ENCODE data around the gene CARD6. TPM values are rescaled to one million over a fixed set of nuclear protein-coding genes. Genes with fewer than 3 reads are reported as not detected.
"Not testable (repeated sequence)": the region's sequence is repeated elsewhere in the genome, so short reads cannot be mapped to it uniquely, and the experiment has no call there.

Gene CARD6
- total and polyA plus RNA-seq, 4 donors = 1.6 to 3.2 (median 2.1) TPM

- DNase-seq (ENCODE audit: low spot score) = no peak
- Histone ChIP-seq H3K27ac (ENCODE audit: low read depth in 1 of 2, low read length in 2 of 2) (no peak overlapping the region), H3K4me3 (ENCODE audit: low read depth in 1 of 3, low read length in 3 of 3) (no peak overlapping the region), H3K4me1 (ENCODE audit: control insufficient read depth in 4 of 4, insufficient read depth in 4 of 4, low read length in 3 of 4) (peaks cover 0 to 2% (median 0%) of the 10 kb centered on the region in 4 donors), H3K9me3 (ENCODE audit: control insufficient read depth in 4 of 4, low read length in 3 of 4) (no peaks in the 10 kb centered on the region), H3K36me3 (ENCODE audit: control insufficient read depth in 4 of 4, insufficient read depth in 3 of 4, low read depth in 1 of 4, low read length in 3 of 4) (no peaks in the 10 kb centered on the region), H3K9ac (ENCODE audit: low read depth in 1 of 2, low read length in 2 of 2) (no peak overlapping the region), H3K27me3 (ENCODE audit: control insufficient read depth in 4 of 4, insufficient read depth in 4 of 4, low read length in 3 of 4) (no peaks in the 10 kb centered on the region)
- 31% methylated on average over 10 of the region's 10 CpGs for WGBS
- TF ChIP-seq RAD21 (IDR thresholded peaks at IDR 0.05) (peak; percentile 79 to 81), JUND (IDR thresholded peaks at IDR 0.05) (no peak), CTCF (IDR thresholded peaks at IDR 0.05; ENCODE audit: low read depth, low read length, missing input control) (peak; percentile 48)
These were observed 38.2 kb downstream of the CARD6 start for GRCh38 chr5:40879163-40879942.

GRCh38 chr5:40882291-40882690 lies 41.1 kb downstream of the CARD6 start:
- Histone ChIP-seq H3K27me3 (ENCODE audit: control insufficient read depth in 4 of 4, insufficient read depth in 4 of 4, low read length in 3 of 4) (no peaks in the 10 kb centered on the region), H3K9ac (ENCODE audit: low read depth in 1 of 2, low read length in 2 of 2) (no peak overlapping the region), H3K9me3 (ENCODE audit: control insufficient read depth in 4 of 4, low read length in 3 of 4) (no peaks in the 10 kb centered on the region), H3K4me3 (ENCODE audit: low read depth in 1 of 3, low read length in 3 of 3) (no peak overlapping the region), H3K4me1 (ENCODE audit: control insufficient read depth in 4 of 4, insufficient read depth in 4 of 4, low read length in 3 of 4) (peaks cover 0 to 2% (median 0%) of the 10 kb centered on the region in 4 donors), H3K36me3 (ENCODE audit: control insufficient read depth in 4 of 4, insufficient read depth in 3 of 4, low read depth in 1 of 4, low read length in 3 of 4) (no peaks in the 10 kb centered on the region), H3K27ac (ENCODE audit: low read depth in 1 of 2, low read length in 2 of 2) (no peak overlapping the region)
- 95% methylated on average over 4 of the region's 4 CpGs for WGBS
- no peak for DNase-seq (ENCODE audit: low spot score)
- TF ChIP-seq HNF4G (IDR thresholded peaks at IDR 0.05) = no peak
- TF ChIP-seq NR2F2 (IDR thresholded peaks at IDR 0.05) = no peak
- TF ChIP-seq RXRA (IDR thresholded peaks at IDR 0.05) = no peak
- TF ChIP-seq CTCF (IDR thresholded peaks at IDR 0.05; ENCODE audit: low read depth, low read length, missing input control) = no peak
- TF ChIP-seq FOXA1 (IDR thresholded peaks at IDR 0.05) = no peak
- no peak for TF ChIP-seq SP1 (IDR thresholded peaks at IDR 0.05)
- no peak for TF ChIP-seq YY1 (IDR thresholded peaks at IDR 0.05)

GRCh38 chr5:40883051-40883450 lies 41.9 kb downstream of the CARD6 start:
- H3K4me1 ChIP-seq (ENCODE audit: control insufficient read depth in 4 of 4, insufficient read depth in 4 of 4, low read length in 3 of 4); H3K27ac ChIP-seq (ENCODE audit: low read depth in 1 of 2, low read length in 2 of 2); DNase-seq (ENCODE audit: low spot score); H3K36me3 ChIP-seq (ENCODE audit: control insufficient read depth in 4 of 4, insufficient read depth in 3 of 4, low read depth in 1 of 4, low read length in 3 of 4); H3K9me3 ChIP-seq (ENCODE audit: control insufficient read depth in 4 of 4, low read length in 3 of 4); H3K9ac ChIP-seq (ENCODE audit: low read depth in 1 of 2, low read length in 2 of 2); H3K27me3 ChIP-seq (ENCODE audit: control insufficient read depth in 4 of 4, insufficient read depth in 4 of 4, low read length in 3 of 4); H3K4me3 ChIP-seq (ENCODE audit: low read depth in 1 of 3, low read length in 3 of 3): not testable (repeated sequence)
- peak; percentile 9 for TF ChIP-seq SP1 (IDR thresholded peaks at IDR 0.05)
- peak; percentile 54 to 73 for TF ChIP-seq HNF4A (conservative IDR thresholded peaks at IDR 0.05)
- WGBS = 23% methylated on average over 1 of the region's 1 CpG
